Vagina (tissue), 2 donors: Measurements from ENCODE around the gene SLC26A6. TPM values are rescaled to one million over a fixed set of nuclear protein-coding genes. Genes with fewer than 3 reads are reported as not detected.

ENCODE experiments used
- DNase-seq, 2 donors: peaks; one replicate each; pipeline ENCODE4 v3.0.0-alpha.2; 2017; ENCODE audit errors: extremely low spot score in 2 of 2
- H3K27ac ChIP-seq: fragments of 200-600 bp; sonication (generic); one replicate; pipeline ENCODE4 v1.5.1; 2019
- H3K27me3 ChIP-seq: fragments of 200-600 bp; sonication (generic); one replicate; pipeline ENCODE4 v1.5.1; 2019
- H3K36me3 ChIP-seq, 2 donors: fragments of 200-600 bp; sonication (generic); one replicate each; pipeline ENCODE4 v1.5.1; 2017 to 2019
- H3K4me1 ChIP-seq: fragments of 200-600 bp; sonication (generic); one replicate; pipeline ENCODE4 v1.5.1; 2019
- H3K4me3 ChIP-seq, 2 donors: fragments of 200-600 bp; sonication (generic); 1 replicate in 1 of 2; 2 replicates in 1 of 2; pipeline ENCODE4 v1.5.1; 2016 to 2019
- H3K9me3 ChIP-seq: fragments of 200-600 bp; sonication (generic); one replicate; pipeline ENCODE4 v1.5.1; 2019
- POLR2A ChIP-seq, 2 donors: fragments of 450-650 bp; IDR thresholded peaks; one replicate each; pipeline ENCODE4 v1.6.1; 2017; ENCODE audit warnings: antibody characterized with exemption in 2 of 2, mild to moderate bottlenecking in 2 of 2, moderate library complexity in 2 of 2
- POLR2AphosphoS5 ChIP-seq, 2 donors: sonication (generic); formaldehyde crosslinking; IDR thresholded peaks; one replicate each; pipeline ENCODE4 v1.9.0; 2017; ENCODE audit warnings: antibody characterized with exemption in 2 of 2, mild to moderate bottlenecking in 2 of 2, low read depth in 1 of 2; ENCODE audit not compliant: insufficient read depth in 1 of 2
- intact Hi-C: fragments of 100-400 bp; cut with DNase I; formaldehyde crosslinking; loops from one replicate; pipeline ENCODE4 v1.15.1; 2023
- total RNA-seq: library from RNA; depleted of rRNA; stranded (reverse); fragments of >200 nt; gene quantifications from one replicate; pipeline ENCODE4 v1.2.3, GENCODE V29; 2016
- TF ChIP-seq, protein P1 (sequence below), 3 experiments: fragments of 450-650 bp in 2 of 3; fragments of 200-600 bp in 1 of 3; sonication (generic) in 1 of 3; IDR thresholded peaks; one replicate each; pipeline ENCODE4 v1.5.1; 2017 to 2019; ENCODE audit warnings: antibody characterized with exemption in 3 of 3, mild to moderate bottlenecking in 2 of 3, moderate library complexity in 2 of 3

The SLC26A6 gene
- total RNA-seq, 1 donor from 2014 or later: 35.1 TPM

DNA sequence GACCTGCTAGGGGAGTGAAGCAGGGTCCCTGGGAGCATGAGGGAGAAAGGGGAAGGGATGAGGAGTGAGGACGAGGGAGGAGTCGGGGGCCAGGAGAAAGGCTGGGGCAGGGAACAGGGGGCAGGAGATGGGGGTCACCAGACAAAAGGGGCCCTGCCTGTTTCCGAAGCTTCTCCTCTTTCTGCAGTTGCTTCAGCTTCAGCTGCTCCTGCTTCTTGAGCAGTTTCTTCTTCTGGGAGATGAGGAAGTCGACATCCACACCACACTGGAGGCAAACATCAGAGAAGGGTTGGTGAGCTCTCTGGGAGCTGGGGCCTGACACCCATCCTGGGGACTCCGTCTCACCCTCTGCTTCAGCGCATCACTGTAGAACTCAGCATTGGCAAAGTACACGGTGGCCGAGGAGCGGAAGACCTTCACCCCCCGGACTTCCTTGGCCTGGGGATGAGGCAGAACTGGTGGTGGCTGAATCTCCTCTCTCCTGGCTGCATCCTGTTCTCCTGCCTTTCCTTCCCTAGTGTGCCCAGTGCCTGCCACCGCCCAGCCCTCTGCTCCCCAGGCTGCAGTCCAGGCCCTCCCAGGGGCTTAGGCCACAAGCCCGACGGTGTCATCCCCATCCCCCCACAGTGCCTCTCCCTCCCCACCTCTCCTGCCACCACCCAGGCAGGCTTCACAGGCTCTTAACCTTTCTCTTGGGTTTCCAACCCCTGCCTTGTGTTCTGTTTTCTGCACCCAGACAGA, 6.8 kb downstream of the SLC26A6 start:
- intact Hi-C loops: no loop called here
- H3K27ac ChIP-seq: no peak overlapping the region
- no peaks in the 10 kb centered on the region for H3K27me3 ChIP-seq
- no peak for TF ChIP-seq POLR2A (IDR thresholded peaks at IDR 0.05)
- TF ChIP-seq, protein P1, sequence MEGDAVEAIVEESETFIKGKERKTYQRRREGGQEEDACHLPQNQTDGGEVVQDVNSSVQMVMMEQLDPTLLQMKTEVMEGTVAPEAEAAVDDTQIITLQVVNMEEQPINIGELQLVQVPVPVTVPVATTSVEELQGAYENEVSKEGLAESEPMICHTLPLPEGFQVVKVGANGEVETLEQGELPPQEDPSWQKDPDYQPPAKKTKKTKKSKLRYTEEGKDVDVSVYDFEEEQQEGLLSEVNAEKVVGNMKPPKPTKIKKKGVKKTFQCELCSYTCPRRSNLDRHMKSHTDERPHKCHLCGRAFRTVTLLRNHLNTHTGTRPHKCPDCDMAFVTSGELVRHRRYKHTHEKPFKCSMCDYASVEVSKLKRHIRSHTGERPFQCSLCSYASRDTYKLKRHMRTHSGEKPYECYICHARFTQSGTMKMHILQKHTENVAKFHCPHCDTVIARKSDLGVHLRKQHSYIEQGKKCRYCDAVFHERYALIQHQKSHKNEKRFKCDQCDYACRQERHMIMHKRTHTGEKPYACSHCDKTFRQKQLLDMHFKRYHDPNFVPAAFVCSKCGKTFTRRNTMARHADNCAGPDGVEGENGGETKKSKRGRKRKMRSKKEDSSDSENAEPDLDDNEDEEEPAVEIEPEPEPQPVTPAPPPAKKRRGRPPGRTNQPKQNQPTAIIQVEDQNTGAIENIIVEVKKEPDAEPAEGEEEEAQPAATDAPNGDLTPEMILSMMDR (IDR thresholded peaks at IDR 0.05): no peak
- TF ChIP-seq POLR2AphosphoS5 (IDR thresholded peaks at IDR 0.05; ENCODE audit: insufficient read depth in 1 of 2, low read depth in 1 of 2): no peak
- H3K36me3 ChIP-seq: peaks cover 0 to 30% of the 10 kb centered on the region in 2 donors
- no peak for DNase-seq
- no peaks in the 10 kb centered on the region for H3K9me3 ChIP-seq
- peaks cover 5% of the 10 kb centered on the region for H3K4me1 ChIP-seq
- H3K4me3 ChIP-seq: no peak overlapping the region

DNA sequence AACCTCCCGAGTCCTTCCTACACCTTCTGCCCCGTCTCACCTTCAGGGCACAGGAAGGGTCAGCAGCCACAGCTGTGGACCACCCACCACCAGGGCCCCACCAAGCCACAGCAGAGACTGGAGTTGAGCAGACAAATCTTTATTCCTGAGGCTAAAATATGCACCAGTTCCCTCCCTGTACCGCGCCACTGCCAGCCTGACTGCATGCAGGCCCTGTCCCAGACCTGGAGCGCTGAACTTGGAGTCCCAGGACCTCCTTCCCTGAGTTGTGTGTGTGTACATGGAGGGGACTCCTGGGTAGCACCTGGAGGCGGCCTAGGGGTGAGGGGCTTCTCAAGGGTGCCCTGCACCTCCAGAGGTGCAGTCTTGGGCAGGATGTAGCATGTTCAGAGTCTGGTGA, 9.7 kb downstream of the SLC26A6 start:
- Histone ChIP-seq H3K27ac (no peak overlapping the region), H3K27me3 (no peaks in the 10 kb centered on the region), H3K4me1 (no peaks in the 10 kb centered on the region), H3K36me3 (peaks cover 0 to 12% of the 10 kb centered on the region in 2 donors), H3K9me3 (no peaks in the 10 kb centered on the region), H3K4me3 (no peak overlapping the region)
- TF ChIP-seq, protein P1 (IDR thresholded peaks at IDR 0.05): no peak
- TF ChIP-seq POLR2AphosphoS5 (IDR thresholded peaks at IDR 0.05; ENCODE audit: insufficient read depth in 1 of 2, low read depth in 1 of 2): no peak
- TF ChIP-seq POLR2A (IDR thresholded peaks at IDR 0.05): no peak
- intact Hi-C loops: no loop called here
- DNase-seq: no peak

DNA sequence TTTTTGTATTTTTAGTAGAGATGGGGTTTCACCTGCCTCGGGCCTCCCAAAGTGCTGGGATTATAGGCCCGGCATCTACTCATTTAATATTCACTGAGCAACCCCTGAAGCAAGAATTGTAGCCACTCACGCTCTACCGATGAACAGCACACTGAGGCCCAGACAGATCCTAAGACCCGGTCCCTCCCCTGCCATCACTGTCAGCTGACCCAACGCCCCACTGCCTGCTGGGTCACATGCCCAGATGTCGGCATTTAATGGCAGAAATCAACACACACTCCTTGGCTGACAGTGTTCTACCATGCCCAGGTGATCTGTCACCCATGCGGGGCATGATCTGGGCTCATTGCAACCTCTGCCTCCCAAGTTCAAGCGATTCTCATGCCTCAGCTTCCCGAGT, 10.5 kb downstream of the SLC26A6 start:
- H3K9me3 ChIP-seq: no peaks in the 10 kb centered on the region
- H3K4me3 ChIP-seq: no peak overlapping the region
- H3K27ac ChIP-seq: no peak overlapping the region
- no peaks in the 10 kb centered on the region for H3K27me3 ChIP-seq
- intact Hi-C loops: no loop called here
- no peaks in the 10 kb centered on the region for H3K4me1 ChIP-seq
- DNase-seq: no peak
- H3K36me3 ChIP-seq: peaks cover 0 to 5% of the 10 kb centered on the region in 2 donors
- no peak for TF ChIP-seq POLR2A (IDR thresholded peaks at IDR 0.05)
- TF ChIP-seq POLR2AphosphoS5 (IDR thresholded peaks at IDR 0.05; ENCODE audit: insufficient read depth in 1 of 2, low read depth in 1 of 2): no peak
- TF ChIP-seq, protein P1 (IDR thresholded peaks at IDR 0.05): no peak

DNA sequence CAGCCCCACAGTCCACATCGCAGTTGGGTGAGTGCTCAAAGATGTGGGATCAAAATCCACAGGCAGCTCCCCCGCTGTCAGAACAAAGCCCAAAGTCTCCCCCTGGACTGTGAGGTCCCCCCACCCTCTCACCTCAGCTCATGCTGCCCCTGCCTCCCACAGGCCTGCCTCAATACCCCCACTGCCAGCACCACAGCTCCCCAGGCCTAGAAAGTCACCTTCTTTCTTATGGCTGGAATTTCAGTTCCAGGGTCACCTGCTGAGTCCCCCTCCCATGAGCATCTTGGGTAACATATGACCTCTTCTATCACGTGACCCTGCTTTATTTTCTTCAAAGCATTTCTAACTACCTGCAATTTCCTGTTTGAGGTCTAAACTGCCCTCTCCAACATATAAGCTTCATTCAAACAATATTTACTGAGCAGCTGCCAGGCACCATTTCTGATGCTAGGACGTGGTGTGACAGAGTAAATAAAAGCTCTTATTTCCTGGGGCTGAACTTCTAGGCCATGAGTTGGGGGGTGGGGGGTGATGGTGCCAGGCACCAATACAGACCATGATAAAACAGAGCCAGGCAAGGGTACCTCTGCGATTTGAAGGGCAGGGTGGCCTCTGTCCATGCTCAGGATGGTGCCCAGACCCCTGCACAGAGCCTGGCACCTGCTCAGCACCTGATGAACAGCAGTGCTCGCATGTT, 11.3 kb downstream of the SLC26A6 start:
- Histone ChIP-seq H3K9me3 (no peaks in the 10 kb centered on the region), H3K27me3 (no peaks in the 10 kb centered on the region), H3K27ac (no peak overlapping the region), H3K4me1 (no peaks in the 10 kb centered on the region), H3K36me3 (peaks cover 0 to 5% of the 10 kb centered on the region in 2 donors), H3K4me3 (no peak overlapping the region)
- no peak for TF ChIP-seq POLR2AphosphoS5 (IDR thresholded peaks at IDR 0.05; ENCODE audit: insufficient read depth in 1 of 2, low read depth in 1 of 2)
- no peak for TF ChIP-seq POLR2A (IDR thresholded peaks at IDR 0.05)
- TF ChIP-seq, protein P1 (IDR thresholded peaks at IDR 0.05): no peak
- intact Hi-C loops: no loop called here
- DNase-seq: no peak

DNA sequence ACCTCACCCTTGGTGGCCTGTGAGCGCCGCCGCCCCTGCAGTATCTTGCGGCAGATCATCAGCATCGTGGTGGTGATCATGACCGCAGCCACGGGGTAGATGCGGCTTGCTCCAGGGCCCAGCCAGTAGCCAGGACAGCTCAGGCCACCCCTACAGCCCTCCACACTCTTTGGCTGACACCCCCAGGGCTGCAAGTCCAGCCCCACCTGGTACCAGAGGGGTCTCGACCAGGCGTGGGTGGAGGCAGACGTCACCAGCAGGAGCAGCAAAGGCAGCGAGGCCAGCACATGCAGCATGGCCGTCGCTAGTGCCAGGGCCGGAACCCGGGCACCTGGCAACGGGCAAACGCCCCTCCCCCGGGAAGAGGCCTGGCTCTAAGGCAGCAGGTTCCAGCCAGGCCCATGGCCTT, 13.8 kb downstream of the SLC26A6 start, which contains the start of gene TMEM89:
TSS of gene TMEM89 (minus strand) at position 309 of the 409 bp plus-strand sequence. CDS start at position 296, 13 bp downstream.
- Histone ChIP-seq H3K36me3 (peaks cover 0 to 5% of the 10 kb centered on the region in 2 donors), H3K27me3 (no peaks in the 10 kb centered on the region), H3K27ac (no peak within 1 kb of the TSS), H3K4me3 (no peak within 1 kb of the TSS), H3K9me3 (peaks cover 9% of the 10 kb centered on the region), H3K4me1 (no peaks in the 10 kb centered on the region)
- intact Hi-C loops: no loop called here
- TF ChIP-seq POLR2AphosphoS5 (IDR thresholded peaks at IDR 0.05; ENCODE audit: insufficient read depth in 1 of 2, low read depth in 1 of 2): no peak
- TF ChIP-seq, protein P1 (IDR thresholded peaks at IDR 0.05): no peak
- TF ChIP-seq POLR2A (IDR thresholded peaks at IDR 0.05): no peak
- DNase-seq: no peak
